ENCODE measurements around the gene CCM2L. TPM values are rescaled to one million over a fixed set of nuclear protein-coding genes. Genes with fewer than 3 reads are reported as not detected.

The CCM2L gene
- total and polyA plus RNA-seq, 9 of the 15 experiments (the other 6 are each of a cell fraction or from before 2014, with no cell fraction given): 0.04 TPM; not detected in 8

DNA sequence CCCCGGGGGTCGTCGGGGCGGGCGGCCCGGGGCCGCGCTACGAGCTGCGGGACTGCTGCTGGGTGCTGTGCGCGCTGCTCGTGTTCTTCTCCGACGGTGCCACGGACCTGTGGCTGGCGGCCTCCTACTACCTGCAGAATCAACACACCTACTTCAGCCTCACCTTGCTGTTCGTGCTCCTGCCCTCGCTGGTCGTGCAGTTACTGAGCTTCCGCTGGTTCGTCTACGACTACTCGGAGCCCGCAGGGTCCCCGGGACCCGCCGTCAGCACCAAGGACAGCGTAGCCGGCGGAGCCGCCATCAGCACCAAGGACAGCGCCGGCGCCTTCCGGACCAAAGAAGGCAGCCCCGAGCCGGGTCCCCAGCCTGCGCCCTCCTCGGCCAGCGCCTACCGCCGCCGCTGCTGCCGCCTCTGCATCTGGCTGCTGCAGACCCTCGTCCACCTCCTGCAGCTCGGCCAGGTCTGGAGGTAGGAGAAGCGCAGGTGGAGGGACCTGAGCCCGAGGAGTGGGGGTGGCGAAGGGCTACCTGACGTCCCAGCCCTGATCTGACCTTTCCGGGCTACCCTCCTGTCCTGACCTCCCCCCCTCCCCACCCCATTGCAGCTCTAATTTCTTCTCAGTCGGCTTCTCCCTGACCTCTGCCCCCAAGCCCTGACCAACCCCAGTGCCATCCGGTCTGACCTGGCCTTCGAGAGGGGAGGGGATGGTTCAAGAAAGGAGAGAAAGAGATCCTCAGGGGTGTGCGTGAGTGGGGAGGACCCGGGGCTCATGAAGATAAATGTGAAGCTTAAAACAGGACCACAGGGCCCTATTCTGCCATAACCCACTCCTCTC is 41.7 kb upstream of the CCM2L start (continued):
- TF ChIP-seq, protein P1, sequence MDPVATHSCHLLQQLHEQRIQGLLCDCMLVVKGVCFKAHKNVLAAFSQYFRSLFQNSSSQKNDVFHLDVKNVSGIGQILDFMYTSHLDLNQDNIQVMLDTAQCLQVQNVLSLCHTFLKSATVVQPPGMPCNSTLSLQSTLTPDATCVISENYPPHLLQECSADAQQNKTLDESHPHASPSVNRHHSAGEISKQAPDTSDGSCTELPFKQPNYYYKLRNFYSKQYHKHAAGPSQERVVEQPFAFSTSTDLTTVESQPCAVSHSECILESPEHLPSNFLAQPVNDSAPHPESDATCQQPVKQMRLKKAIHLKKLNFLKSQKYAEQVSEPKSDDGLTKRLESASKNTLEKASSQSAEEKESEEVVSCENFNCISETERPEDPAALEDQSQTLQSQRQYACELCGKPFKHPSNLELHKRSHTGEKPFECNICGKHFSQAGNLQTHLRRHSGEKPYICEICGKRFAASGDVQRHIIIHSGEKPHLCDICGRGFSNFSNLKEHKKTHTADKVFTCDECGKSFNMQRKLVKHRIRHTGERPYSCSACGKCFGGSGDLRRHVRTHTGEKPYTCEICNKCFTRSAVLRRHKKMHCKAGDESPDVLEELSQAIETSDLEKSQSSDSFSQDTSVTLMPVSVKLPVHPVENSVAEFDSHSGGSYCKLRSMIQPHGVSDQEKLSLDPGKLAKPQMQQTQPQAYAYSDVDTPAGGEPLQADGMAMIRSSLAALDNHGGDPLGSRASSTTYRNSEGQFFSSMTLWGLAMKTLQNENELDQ (CRISPR knock-in tag; IDR thresholded peaks at IDR 0.05; ENCODE audit: borderline replicate concordance): peak; percentile 100
- TF ChIP-seq POLR2AphosphoS5 (IDR thresholded peaks at IDR 0.05; ENCODE audit: control insufficient read depth, insufficient read depth, low read depth, low read length): no peak
- TF ChIP-seq SREBF1 (IDR thresholded peaks at IDR 0.05; ENCODE audit: borderline replicate concordance, low read depth, low read length): peak; percentile 94
- TF ChIP-seq LCOR (CRISPR knock-in tag; IDR thresholded peaks at IDR 0.05): peak; percentile 100
- TF ChIP-seq FOXJ3 (CRISPR knock-in tag; IDR thresholded peaks at IDR 0.05): peak; percentile 98
- no peak for TF ChIP-seq ILK (tag; IDR thresholded peaks at IDR 0.05; ENCODE audit: borderline replicate concordance, low read depth)
- TF ChIP-seq ZNF436 (CRISPR knock-in tag; IDR thresholded peaks at IDR 0.05): no peak
- peak; percentile 96 for TF ChIP-seq SMAD4 (CRISPR knock-in tag; conservative IDR thresholded peaks at IDR 0.05)
- peak; percentile 64; the same call in 1 of the 2 replicates for TF ChIP-seq HSF4 (CRISPR knock-in tag; IDR thresholded peaks at IDR 0.05; ENCODE audit: borderline replicate concordance)
- no peak for TF ChIP-seq MAFF (IDR thresholded peaks at IDR 0.05; ENCODE audit: low read length)
- peak in 2 of 3 experiments; percentile 76 to 86 for TF ChIP-seq YY1 (IDR thresholded peaks at IDR 0.05; ENCODE audit: borderline replicate concordance in 1 of 3, control insufficient read depth in 1 of 3, extremely low read depth in 1 of 3, insufficient read depth in 3 of 3, insufficient read length in 1 of 3, insufficient replicate concordance in 2 of 3, low read depth in 1 of 3, low read length in 2 of 3)
- TF ChIP-seq ZNF511 (CRISPR knock-in tag; IDR thresholded peaks at IDR 0.05): peak; percentile 100
- TF ChIP-seq LEF1 (IDR thresholded peaks at IDR 0.05): no peak
- peak; percentile 42; the same call in 1 of the 2 replicates for TF ChIP-seq ZBTB12 (CRISPR knock-in tag; IDR thresholded peaks at IDR 0.05)
- peak; percentile 85 for TF ChIP-seq ZNF24 (IDR thresholded peaks at IDR 0.05)
- TF ChIP-seq MYNN (IDR thresholded peaks at IDR 0.05): 0 out of 2 replicates have a peak, but pooled peaks have one; percentile 41
- TF ChIP-seq MYNN (CRISPR knock-in tag; IDR thresholded peaks at IDR 0.05): peak; percentile 98
- TF ChIP-seq ATF4 (CRISPR knock-in tag; IDR thresholded peaks at IDR 0.05): no peak
- no peak for TF ChIP-seq ASH1L (IDR thresholded peaks at IDR 0.05; ENCODE audit: borderline replicate concordance, low read depth, partially characterized antibody)
- no peak for TF ChIP-seq ZNF3 (CRISPR knock-in tag; IDR thresholded peaks at IDR 0.05)
- TF ChIP-seq, protein P2, sequence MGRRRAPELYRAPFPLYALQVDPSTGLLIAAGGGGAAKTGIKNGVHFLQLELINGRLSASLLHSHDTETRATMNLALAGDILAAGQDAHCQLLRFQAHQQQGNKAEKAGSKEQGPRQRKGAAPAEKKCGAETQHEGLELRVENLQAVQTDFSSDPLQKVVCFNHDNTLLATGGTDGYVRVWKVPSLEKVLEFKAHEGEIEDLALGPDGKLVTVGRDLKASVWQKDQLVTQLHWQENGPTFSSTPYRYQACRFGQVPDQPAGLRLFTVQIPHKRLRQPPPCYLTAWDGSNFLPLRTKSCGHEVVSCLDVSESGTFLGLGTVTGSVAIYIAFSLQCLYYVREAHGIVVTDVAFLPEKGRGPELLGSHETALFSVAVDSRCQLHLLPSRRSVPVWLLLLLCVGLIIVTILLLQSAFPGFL (CRISPR knock-in tag; IDR thresholded peaks at IDR 0.05): peak; percentile 85; the same call in 1 of the 2 replicates

Data from K562 (cell line).